Natural killer cell (primary cell): ENCODE measurements around the gene SLC30A9. TPM values are rescaled to one million over a fixed set of nuclear protein-coding genes. Genes with fewer than 3 reads are reported as not detected.

Experiments
- ATAC-seq, 3 donors: fragments of 150-1000 bp in 2 of 3; fragments of 200-7000 bp in 1 of 3; cut with Tn5 transposase; 1 replicate in 1 of 3; 2 replicates in 2 of 3; pipeline ENCODE4 v1.10.0; 2021; ENCODE audit warnings: mild to moderate bottlenecking in 2 of 3, moderate library complexity in 2 of 3
- DNase-seq, 2 donors: peaks; one replicate each; pipeline versions ENCODE4 v3.0.0 to v3.0.0-alpha.2; 2013 to 2021; ENCODE audit warnings: mixed read lengths in 1 of 2
- H3K27ac ChIP-seq: one replicate; pipeline ENCODE4 v1.5.1; 2013; ENCODE audit warnings: mild to moderate bottlenecking, low read length
- H3K27me3 ChIP-seq: one replicate; pipeline ENCODE4 v1.6.1; 2013; ENCODE audit warnings: low read length; ENCODE audit not compliant: control insufficient read depth, insufficient read depth
- H3K36me3 ChIP-seq: one replicate; pipeline ENCODE4 v1.6.1; 2013; ENCODE audit warnings: low read length; ENCODE audit not compliant: control insufficient read depth, insufficient read depth
- H3K4me1 ChIP-seq: one replicate; pipeline ENCODE4 v1.6.1; 2013; ENCODE audit warnings: low read length; ENCODE audit not compliant: control insufficient read depth, insufficient read depth
- H3K4me3 ChIP-seq: one replicate; pipeline ENCODE4 v1.5.1; 2013; ENCODE audit warnings: low read length
- H3K9me3 ChIP-seq: one replicate; pipeline ENCODE4 v1.6.1; 2013; ENCODE audit warnings: low read length; ENCODE audit not compliant: control insufficient read depth, insufficient read depth
- H3K27ac Mint-ChIP-seq, 2 donors: one replicate each; pipeline ENCODE4 v1.8.0; 2022; ENCODE audit warnings: mild to moderate bottlenecking in 2 of 2, mixed read lengths in 2 of 2, moderate library complexity in 1 of 2
- H3K27me3 Mint-ChIP-seq, 2 donors: one replicate each; pipeline ENCODE4 v1.8.0; 2022; ENCODE audit warnings: low read depth in 2 of 2, mixed read lengths in 2 of 2
- H3K36me3 Mint-ChIP-seq: one replicate; pipeline ENCODE4 v1.8.0; 2022; ENCODE audit warnings: mixed read lengths
- H3K4me1 Mint-ChIP-seq, 2 donors: one replicate each; pipeline ENCODE4 v1.8.0; 2022; ENCODE audit warnings: mixed read lengths in 2 of 2
- H3K4me3 Mint-ChIP-seq: one replicate; pipeline ENCODE4 v1.8.0; 2022; ENCODE audit warnings: mild to moderate bottlenecking, moderate library complexity, mixed read lengths
- H3K9me3 Mint-ChIP-seq, 2 donors: one replicate each; pipeline ENCODE4 v1.8.0; 2022; ENCODE audit warnings: mixed read lengths in 2 of 2
- CTCF ChIP-seq: fragments of 200-600 bp; IDR thresholded peaks from one replicate; pipeline ENCODE4 v1.8.0; 2022; ENCODE audit warnings: antibody characterized with exemption
- WGBS: methylation state at CpG from one replicate; pipeline ENCODE4 v1.1.7; 2013; ENCODE audit warnings: missing lambda C conversion rate; ENCODE audit not compliant: insufficient coverage; 5-methylcytosine and 5-hydroxymethylcytosine counted together
- intact Hi-C: fragments of 100-400 bp; cut with micrococcal nuclease; formaldehyde crosslinking; loops from one replicate; pipeline ENCODE4 v1.14.2; 2022
- total RNA-seq, 4 donors: library from RNA; stranded (reverse); fragments of 120-200 nt in 1 of 4; gene quantifications; one replicate each; pipeline versions ENCODE4 v1.2.3 to v1.2.4, GENCODE V29; 2013 to 2022

SLC30A9 gene
- total RNA-seq, 3 donors from 2014 or later (not counting 1 experiment from before 2014, with no cell fraction given): 22.2 to 23.1 (median 22.8) TPM

- Mint-ChIP-seq H3K36me3 (peaks cover 18% of the 10 kb centered on the region), H3K27me3 (no peaks in the 10 kb centered on the region), H3K4me1 (peaks cover 11 to 12% of the 10 kb centered on the region in 2 donors), H3K4me3 (no peak overlapping the region), H3K27ac (no peak overlapping the region), H3K9me3 (no peaks in the 10 kb centered on the region)
- DNase-seq (no peak), ATAC-seq (no peak)
- H3K4me3 ChIP-seq: no peak overlapping the region
- intact Hi-C loops: no loop called here
- H3K36me3 ChIP-seq: peaks cover 53% of the 10 kb centered on the region
- WGBS: 82% methylated on average over 1 of the region's 3 CpGs
- no peaks in the 10 kb centered on the region for H3K27me3 ChIP-seq
- H3K27ac ChIP-seq: no peak overlapping the region
- TF ChIP-seq CTCF: no peak
- no peaks in the 10 kb centered on the region for H3K9me3 ChIP-seq
- H3K4me1 ChIP-seq: no peaks in the 10 kb centered on the region
Measured at GRCh38 chr4:41949531-41949930, 40.8 kb upstream of the SLC30A9 start.

- Mint-ChIP-seq H3K27ac (no peak overlapping the region), H3K36me3 (peaks cover 8% of the 10 kb centered on the region), H3K9me3 (no peaks in the 10 kb centered on the region), H3K4me1 (no peaks in the 10 kb centered on the region), H3K4me3 (no peak overlapping the region), H3K27me3 (no peaks in the 10 kb centered on the region)
- TF ChIP-seq CTCF: peak; percentile 24
- intact Hi-C loops: no loop called here
- Histone ChIP-seq H3K27me3 (no peaks in the 10 kb centered on the region), H3K9me3 (no peaks in the 10 kb centered on the region), H3K27ac (no peak overlapping the region), H3K4me1 (no peaks in the 10 kb centered on the region), H3K36me3 (peaks cover 22% of the 10 kb centered on the region), H3K4me3 (no peak overlapping the region)
- DNase-seq (peak in 1 of 2 donors; percentile 58), ATAC-seq (peak in 1 of 3 donors; percentile 36)
- WGBS: 0% methylated on average over 1 of the region's 1 CpG
Measured at GRCh38 chr4:41957634-41958033, 32.7 kb upstream of the SLC30A9 start.

- H3K4me3 Mint-ChIP-seq: no peak overlapping the region
- Histone ChIP-seq H3K9me3 (no peaks in the 10 kb centered on the region), H3K36me3 (no peaks in the 10 kb centered on the region), H3K4me3 (no peak overlapping the region), H3K4me1 (no peaks in the 10 kb centered on the region), H3K27ac (no peak overlapping the region), H3K27me3 (no peaks in the 10 kb centered on the region)
- no peak overlapping the region for H3K27ac Mint-ChIP-seq
- peaks cover 0 to under 1% of the 10 kb centered on the region in 2 donors for H3K9me3 Mint-ChIP-seq
- peaks cover 4% of the 10 kb centered on the region for H3K36me3 Mint-ChIP-seq
- no peak for ATAC-seq
- H3K4me1 Mint-ChIP-seq: no peaks in the 10 kb centered on the region
- intact Hi-C loops: no loop called here
- H3K27me3 Mint-ChIP-seq: no peaks in the 10 kb centered on the region
- TF ChIP-seq CTCF: peak; percentile 47
- no CpG with 5 or more reads among the region's 4 CpGs for WGBS
- DNase-seq: peak in 1 of 2 donors; percentile 43
Measured at GRCh38 chr4:41963105-41963504, 27.2 kb upstream of the SLC30A9 start.

GRCh38 chr4:41964401-41964800 lies 25.9 kb upstream of the SLC30A9 start:
- Histone ChIP-seq H3K27ac (no peak overlapping the region), H3K27me3 (no peaks in the 10 kb centered on the region), H3K4me3 (no peak overlapping the region), H3K36me3 (no peaks in the 10 kb centered on the region), H3K4me1 (no peaks in the 10 kb centered on the region), H3K9me3 (peaks cover 9% of the 10 kb centered on the region)
- WGBS: no CpG with 5 or more reads among the region's 1 CpG
- Mint-ChIP-seq H3K4me3 (no peak overlapping the region), H3K4me1 (no peaks in the 10 kb centered on the region), H3K27ac (no peak overlapping the region), H3K27me3 (no peaks in the 10 kb centered on the region), H3K9me3 (peaks cover 0 to 4% of the 10 kb centered on the region in 2 donors), H3K36me3 (peaks cover 9% of the 10 kb centered on the region)
- no peak for ATAC-seq
- no peak for TF ChIP-seq CTCF
- no peak for DNase-seq
- intact Hi-C loops: no loop called here
